Measurements from ENCODE around the gene RFX3. TPM values are rescaled to one million over a fixed set of nuclear protein-coding genes. Genes with fewer than 3 reads are reported as not detected.

Gene RFX3
- total RNA-seq, 1 donor from 2014 or later, result 1.6 TPM

DNA sequence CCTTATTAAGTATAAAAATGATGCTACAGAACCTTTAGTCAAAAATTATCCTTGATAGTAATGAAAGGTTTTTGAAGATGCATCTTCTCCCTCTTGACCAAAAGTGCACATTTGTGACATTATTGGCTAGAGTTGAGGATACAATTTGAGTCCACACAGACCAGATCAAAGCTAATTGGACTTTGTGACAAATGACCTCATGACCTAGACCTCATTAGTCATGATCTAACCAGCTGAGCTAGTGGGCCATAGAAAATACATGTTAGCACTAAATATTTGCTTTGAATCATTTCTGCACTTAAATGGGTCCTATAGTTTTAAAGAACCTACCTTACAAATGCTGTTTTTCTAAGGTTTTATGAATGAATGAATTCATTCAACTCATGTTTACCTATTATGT is 182.1 kb downstream of the RFX3 start:
- no peak overlapping the region for H3K4me3 ChIP-seq (ENCODE audit: low read depth, low read length)
- no peaks in the 10 kb centered on the region for H3K27me3 ChIP-seq (ENCODE audit: control insufficient read depth, insufficient read depth, low read length)
- FAIRE-seq (no peak), DNase-seq (ENCODE audit: low read depth) (no peak)
- H3K36me3 ChIP-seq (ENCODE audit: control insufficient read depth, insufficient read depth, low read length), result no peaks in the 10 kb centered on the region
- TF ChIP-seq, protein P1, sequence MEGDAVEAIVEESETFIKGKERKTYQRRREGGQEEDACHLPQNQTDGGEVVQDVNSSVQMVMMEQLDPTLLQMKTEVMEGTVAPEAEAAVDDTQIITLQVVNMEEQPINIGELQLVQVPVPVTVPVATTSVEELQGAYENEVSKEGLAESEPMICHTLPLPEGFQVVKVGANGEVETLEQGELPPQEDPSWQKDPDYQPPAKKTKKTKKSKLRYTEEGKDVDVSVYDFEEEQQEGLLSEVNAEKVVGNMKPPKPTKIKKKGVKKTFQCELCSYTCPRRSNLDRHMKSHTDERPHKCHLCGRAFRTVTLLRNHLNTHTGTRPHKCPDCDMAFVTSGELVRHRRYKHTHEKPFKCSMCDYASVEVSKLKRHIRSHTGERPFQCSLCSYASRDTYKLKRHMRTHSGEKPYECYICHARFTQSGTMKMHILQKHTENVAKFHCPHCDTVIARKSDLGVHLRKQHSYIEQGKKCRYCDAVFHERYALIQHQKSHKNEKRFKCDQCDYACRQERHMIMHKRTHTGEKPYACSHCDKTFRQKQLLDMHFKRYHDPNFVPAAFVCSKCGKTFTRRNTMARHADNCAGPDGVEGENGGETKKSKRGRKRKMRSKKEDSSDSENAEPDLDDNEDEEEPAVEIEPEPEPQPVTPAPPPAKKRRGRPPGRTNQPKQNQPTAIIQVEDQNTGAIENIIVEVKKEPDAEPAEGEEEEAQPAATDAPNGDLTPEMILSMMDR (IDR thresholded peaks at IDR 0.05; ENCODE audit: insufficient read depth, low read length, severe bottlenecking), result no peak

DNA sequence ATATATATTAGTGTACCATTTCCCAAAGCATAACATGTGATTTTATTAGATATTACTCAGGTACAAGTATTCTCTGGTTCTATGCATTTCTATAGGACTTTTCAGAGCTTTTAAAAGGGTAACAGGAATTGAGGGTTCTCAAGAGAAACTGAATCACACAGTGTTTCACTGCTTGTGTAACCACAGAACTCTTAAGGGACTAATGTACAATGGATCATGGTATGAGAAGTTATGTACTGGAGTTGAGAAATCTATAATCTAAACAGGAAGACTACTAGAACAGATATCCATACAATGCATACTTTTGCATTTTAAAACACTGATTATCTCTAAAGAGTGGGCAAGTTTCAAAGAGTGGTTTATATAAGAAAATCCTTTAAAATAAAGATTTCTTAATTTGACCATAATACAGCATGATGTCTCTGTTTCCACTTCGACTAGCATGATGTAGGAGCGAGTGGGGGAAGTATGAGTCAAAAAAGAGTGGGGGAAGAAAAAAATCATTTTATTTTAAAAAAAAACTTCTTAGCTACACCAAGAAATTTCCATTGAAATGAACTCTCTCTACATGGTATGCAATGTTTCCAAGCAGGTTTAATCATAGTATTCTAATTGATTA is 183.5 kb downstream of the RFX3 start:
- TF ChIP-seq, protein P1 (IDR thresholded peaks at IDR 0.05; ENCODE audit: insufficient read depth, low read length, severe bottlenecking), result no peak
- DNase-seq (ENCODE audit: low read depth) (peak; percentile 46), FAIRE-seq (no peak)
- H3K4me3 ChIP-seq (ENCODE audit: low read depth, low read length), result no peak overlapping the region
- no peaks in the 10 kb centered on the region for H3K36me3 ChIP-seq (ENCODE audit: control insufficient read depth, insufficient read depth, low read length)
- no peaks in the 10 kb centered on the region for H3K27me3 ChIP-seq (ENCODE audit: control insufficient read depth, insufficient read depth, low read length)

DNA sequence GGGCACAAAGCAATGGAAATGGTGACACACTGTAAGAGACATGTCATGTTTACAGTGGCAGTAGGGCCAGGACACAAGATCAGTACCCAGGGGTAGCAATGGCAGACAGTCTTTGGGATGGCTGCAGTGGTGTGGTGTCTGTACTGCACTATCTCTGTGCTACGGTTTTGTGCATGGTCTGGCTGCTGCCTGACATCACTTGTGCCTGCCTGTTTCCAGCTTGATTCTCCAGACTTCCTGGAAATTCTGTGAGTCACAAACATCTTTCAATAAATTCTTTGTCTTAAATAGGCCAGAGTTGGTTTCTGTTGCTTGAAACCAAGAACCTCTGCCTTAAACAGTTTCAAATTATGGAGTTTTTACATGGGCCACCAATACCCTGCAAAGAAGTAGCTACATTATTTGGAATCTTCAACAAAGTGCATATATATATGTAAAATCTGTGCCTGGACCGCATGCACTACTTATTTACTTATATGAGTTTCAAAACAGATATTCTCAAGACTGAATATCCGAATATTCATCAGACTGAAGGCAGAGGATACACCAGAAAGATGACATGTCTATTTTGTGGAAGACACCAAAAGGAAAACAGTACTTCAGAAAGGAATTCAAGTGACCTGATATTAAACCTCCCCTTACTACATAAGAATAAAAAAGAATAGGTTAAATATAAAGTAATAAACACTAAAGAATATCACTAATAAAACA is 188.1 kb downstream of the RFX3 start:
- FAIRE-seq (peak; percentile 80), DNase-seq (ENCODE audit: low read depth) (peak; percentile 64)
- TF ChIP-seq, protein P1 (IDR thresholded peaks at IDR 0.05; ENCODE audit: insufficient read depth, low read length, severe bottlenecking), result no peak
- Histone ChIP-seq H3K4me3 (ENCODE audit: low read depth, low read length) (no peak overlapping the region), H3K36me3 (ENCODE audit: control insufficient read depth, insufficient read depth, low read length) (no peaks in the 10 kb centered on the region), H3K27me3 (ENCODE audit: control insufficient read depth, insufficient read depth, low read length) (no peaks in the 10 kb centered on the region)

DNA sequence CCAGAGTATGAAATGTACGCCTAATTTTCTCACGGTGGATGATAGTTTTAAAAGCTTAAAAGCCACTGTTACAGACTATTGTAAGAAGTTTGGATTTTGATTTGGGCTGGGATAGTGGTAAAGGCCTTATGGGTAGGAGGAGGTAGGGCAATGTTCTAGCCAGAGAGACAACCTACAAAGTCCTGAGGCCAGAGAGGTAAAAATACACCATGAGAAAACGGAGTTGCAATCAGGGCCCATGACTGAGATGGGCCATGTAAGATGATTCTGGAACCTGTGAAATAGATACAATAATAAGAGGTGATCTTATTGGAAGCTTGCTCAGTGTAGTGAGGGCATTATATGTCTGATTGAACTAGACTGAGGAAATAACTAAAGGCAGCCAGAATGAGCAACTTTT is 188.8 kb downstream of the RFX3 start:
- Histone ChIP-seq H3K4me3 (ENCODE audit: low read depth, low read length) (no peak overlapping the region), H3K36me3 (ENCODE audit: control insufficient read depth, insufficient read depth, low read length) (no peaks in the 10 kb centered on the region), H3K27me3 (ENCODE audit: control insufficient read depth, insufficient read depth, low read length) (no peaks in the 10 kb centered on the region)
- TF ChIP-seq, protein P1 (IDR thresholded peaks at IDR 0.05; ENCODE audit: insufficient read depth, low read length, severe bottlenecking), result no peak
- DNase-seq (ENCODE audit: low read depth) (no peak), FAIRE-seq (no peak)

DNA sequence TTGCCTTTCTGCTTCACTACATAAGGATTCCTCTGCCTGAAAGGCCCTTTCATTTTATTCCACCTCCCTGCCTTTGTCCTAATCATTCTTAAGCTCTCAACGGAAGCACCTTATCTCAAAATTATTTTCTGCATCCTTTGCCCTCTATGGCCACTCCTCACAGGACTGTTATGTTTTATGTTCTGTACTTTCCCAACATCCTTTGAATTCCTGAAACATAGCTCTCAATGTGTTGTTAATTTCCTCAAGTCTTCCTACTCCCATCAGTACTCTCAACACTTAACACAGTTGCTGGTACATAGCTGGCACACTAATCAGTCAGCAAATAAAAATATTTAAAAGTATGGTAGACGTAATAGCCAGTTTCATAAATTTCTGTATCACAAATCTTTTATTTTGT is 193.0 kb downstream of the RFX3 start:
- TF ChIP-seq, protein P1 (IDR thresholded peaks at IDR 0.05; ENCODE audit: insufficient read depth, low read length, severe bottlenecking), result no peak
- H3K36me3 ChIP-seq (ENCODE audit: control insufficient read depth, insufficient read depth, low read length), result no peaks in the 10 kb centered on the region
- no peak overlapping the region for H3K4me3 ChIP-seq (ENCODE audit: low read depth, low read length)
- no peak for FAIRE-seq
- DNase-seq (ENCODE audit: low read depth), result no peak
- no peaks in the 10 kb centered on the region for H3K27me3 ChIP-seq (ENCODE audit: control insufficient read depth, insufficient read depth, low read length)

Data from bronchial epithelial cell (primary cell).